HG02852 (cell line): ENCODE data around the gene NCAM1.

Source experiments
- ATAC-seq: cut with Tn5 transposase; IDR thresholded peaks from one replicate; pipeline ENCODE4 v1.9.1; 2021; ENCODE audit warnings: mild to moderate bottlenecking, moderate library complexity; ENCODE audit not compliant: unreplicated experiment

NCAM1 gene

DNA sequence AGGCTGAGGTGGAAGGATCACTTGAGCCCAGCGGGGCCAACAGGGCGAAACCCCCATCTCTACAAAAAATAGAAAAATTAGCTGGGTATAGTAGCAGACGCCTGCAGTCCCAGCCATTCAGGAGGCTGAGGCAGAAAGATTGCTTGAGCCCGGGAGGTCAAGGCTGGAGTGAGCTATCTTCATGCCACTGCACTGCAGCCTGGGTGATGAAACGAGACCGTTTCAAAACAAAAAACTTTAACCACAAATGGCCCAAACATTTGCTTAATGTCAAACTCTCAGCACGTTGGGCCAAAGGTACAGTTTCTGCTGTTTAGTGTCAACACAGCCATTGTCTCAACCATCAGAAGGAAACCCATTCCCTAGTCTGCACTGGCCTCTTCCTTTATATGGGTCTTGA, 284.0 kb downstream of the NCAM1 start:
- ATAC-seq, result no peak

DNA sequence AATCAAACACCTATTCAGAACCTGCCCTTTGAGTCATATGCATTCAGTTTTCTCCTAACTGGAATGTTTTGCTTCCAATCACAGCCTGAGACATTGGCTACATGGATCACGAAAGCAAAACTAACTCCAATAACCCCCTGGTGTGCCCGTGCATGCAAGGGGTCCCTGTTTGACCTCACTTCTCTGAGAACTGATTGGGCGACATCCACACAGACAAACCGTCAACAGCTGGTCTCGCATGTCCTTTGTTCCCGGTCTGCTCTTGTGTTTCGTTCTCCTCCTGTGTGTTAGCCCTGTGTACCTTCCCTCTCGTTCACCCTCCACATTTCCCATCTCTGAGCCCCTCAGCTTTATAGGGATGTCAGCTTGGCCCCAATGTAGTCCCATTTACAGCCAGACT, 286.0 kb downstream of the NCAM1 start:
- ATAC-seq, result no peak

- ATAC-seq, result no peak
Measured at GRCh38 chr11:113247966-113248365, 286.7 kb downstream of the NCAM1 start.

- no peak for ATAC-seq
Measured at GRCh38 chr11:113248702-113249490, 287.7 kb downstream of the NCAM1 start.

GRCh38 chr11:113249491-113249763, 288.2 kb downstream of the NCAM1 start:
- ATAC-seq, result no peak

- no peak for ATAC-seq
Measured at GRCh38 chr11:113249786-113250185, 288.6 kb downstream of the NCAM1 start.

GRCh38 chr11:113251281-113251680, 290.1 kb downstream of the NCAM1 start:
- no peak for ATAC-seq

GRCh38 chr11:113253406-113253805, 292.2 kb downstream of the NCAM1 start:
- ATAC-seq, result no peak

- no peak for ATAC-seq
Measured at GRCh38 chr11:113255096-113255495, 293.9 kb downstream of the NCAM1 start.

GRCh38 chr11:113255741-113256140, 294.5 kb downstream of the NCAM1 start:
- ATAC-seq, result no peak

- ATAC-seq, result no peak
Measured at GRCh38 chr11:113256431-113257202, 295.4 kb downstream of the NCAM1 start.

DNA sequence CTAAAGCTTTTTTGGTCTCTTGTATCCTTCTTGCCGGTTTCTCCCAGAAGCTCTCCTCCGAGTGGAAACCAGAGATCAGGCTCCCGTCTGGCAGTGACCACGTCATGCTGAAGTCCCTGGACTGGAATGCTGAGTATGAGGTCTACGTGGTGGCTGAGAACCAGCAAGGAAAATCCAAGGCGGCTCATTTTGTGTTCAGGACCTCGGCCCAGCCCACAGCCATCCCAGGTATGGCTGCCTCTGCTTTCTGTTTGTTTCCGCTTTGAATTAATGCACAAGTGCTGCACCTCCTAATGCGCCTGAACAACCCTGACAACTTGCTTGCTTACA, 298.8 kb downstream of the NCAM1 start:
- ATAC-seq, result no peak

- no peak for ATAC-seq
Measured at GRCh38 chr11:113260541-113260940, 299.3 kb downstream of the NCAM1 start.

DNA sequence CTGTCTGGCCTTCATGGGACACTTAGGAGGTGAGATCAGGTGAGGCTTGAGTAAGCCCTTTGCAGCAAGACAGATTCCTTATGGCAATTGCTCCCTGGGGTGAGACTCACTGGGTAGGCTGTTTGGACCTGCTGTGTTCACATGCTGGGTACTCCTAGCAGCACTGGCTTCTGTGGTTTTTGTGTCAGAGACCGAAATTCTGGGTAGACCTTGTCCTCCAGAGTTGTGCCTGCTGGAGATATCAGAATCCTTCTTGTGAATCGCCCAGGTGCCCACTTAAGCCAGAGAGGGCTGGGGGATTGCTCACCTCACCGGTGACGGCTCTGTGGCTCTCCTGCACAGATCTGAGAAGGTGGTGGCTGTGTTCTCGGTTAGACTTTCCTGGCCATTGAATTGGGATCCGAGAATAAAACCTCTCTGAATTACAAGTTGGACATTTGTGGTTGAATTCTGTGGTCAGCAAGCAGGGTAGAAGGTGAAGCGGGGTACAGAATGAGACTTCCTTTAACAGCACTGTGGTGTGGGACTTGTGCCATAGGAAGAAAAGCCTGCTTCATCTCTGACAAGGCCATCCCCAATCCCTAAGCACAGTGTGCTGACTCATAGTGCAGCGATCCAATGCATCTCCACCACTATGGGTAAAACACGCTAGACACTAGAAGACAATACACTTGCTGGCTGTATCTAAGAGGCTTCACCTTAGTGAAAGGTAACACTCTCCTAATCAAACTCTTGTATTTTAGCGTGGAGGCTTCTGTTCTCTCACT, 300.7 kb downstream of the NCAM1 start:
- ATAC-seq, result no peak

DNA sequence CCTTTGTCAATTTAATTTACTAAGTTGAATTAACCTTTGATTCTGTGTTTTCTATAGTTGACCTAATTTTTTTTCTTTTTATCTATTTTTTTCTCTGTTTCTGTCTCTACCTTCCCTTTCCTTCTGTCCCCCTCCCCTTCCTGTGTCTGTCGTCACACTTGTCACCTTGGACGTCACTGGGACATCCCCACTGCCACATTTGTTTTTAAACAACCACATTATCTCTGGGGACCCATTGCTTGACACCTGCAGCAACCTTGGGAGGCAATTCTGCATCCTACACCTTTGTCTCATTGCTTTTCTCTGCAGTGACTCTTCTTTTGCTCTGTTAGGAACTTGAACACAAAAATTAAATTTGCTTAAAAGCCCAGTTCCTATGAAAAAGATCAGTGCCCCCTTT, 301.4 kb downstream of the NCAM1 start:
- no peak for ATAC-seq

DNA sequence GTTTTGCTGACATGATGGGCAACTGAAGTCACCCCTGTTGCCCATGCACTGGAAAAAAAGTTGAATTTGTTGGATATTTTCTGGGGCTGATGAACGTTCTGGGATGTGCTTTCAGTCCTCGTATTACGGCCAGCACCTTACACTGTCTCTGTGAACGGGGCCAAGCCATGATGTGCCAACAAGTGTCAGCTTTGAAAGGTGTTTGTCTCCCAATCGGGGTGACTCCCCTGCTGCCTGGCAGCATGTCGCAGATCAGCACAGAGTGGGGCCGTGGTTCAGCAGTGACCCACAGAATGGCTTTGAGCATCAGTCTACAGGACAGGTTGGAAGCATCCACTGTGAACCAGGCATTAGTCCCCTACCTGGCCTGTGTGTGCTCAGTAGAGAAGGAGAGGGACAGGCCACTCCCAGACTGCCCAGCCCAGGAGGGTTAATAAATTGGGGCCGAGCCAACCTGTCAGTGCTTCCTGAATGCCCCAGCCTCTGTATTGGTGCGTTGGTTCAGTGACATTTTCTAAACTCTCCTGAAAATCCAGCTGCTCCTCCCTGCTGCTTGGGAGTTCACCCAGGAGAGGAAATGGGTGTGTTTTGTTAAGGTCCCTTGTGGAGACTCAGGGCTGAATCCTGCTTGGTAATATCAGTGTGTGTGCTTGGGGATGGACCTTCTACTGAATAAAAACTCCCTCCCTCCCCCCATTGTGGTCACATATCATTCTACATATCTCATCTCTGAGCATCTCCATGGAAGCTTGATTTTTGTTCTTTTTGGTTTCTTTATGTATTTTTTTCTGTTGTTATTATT, 302.4 kb downstream of the NCAM1 start:
- no peak for ATAC-seq

DNA sequence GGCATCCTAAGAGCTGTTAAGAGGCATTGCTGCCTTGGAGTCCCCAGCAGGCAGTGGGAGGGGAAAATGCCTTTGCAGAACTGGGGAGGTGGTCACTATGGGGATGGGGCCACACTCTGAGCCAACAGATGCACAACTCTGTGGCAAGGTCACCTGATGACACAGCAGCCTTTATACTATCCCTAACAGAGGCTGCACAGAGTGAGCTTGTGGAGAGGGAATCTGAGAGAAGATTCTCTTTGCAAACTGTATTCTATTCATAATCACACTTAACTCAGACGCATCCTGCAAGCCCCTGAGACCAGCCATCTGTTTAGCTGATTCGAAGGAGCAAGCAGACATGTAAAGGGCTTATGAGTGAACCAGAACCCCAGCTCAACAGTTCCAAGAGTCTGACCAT, 304.1 kb downstream of the NCAM1 start:
- no peak for ATAC-seq

GRCh38 chr11:113267493-113267892, 306.3 kb downstream of the NCAM1 start:
- no peak for ATAC-seq

- ATAC-seq, result no peak
Measured at GRCh38 chr11:113269096-113269495, 307.9 kb downstream of the NCAM1 start.

DNA sequence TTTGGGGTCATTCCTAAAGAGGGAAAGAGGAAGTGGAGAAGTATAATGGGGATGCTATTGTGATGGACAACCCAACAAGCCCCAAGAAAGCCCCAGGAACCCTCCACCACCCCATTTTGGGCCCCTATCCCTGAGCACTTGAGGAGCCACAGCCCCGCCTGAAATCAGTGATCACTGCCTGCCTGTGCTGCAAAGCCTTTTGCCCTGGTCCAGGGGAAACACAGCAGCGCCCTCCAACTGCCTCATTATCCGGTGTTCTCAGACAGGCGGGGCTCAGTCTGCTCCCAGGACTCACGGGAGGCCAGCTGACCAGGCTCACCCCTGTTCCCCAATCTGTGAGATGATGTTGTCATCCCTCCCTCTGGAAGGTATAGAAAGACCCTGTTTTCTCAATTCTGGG, 308.4 kb downstream of the NCAM1 start:
- no peak for ATAC-seq

DNA sequence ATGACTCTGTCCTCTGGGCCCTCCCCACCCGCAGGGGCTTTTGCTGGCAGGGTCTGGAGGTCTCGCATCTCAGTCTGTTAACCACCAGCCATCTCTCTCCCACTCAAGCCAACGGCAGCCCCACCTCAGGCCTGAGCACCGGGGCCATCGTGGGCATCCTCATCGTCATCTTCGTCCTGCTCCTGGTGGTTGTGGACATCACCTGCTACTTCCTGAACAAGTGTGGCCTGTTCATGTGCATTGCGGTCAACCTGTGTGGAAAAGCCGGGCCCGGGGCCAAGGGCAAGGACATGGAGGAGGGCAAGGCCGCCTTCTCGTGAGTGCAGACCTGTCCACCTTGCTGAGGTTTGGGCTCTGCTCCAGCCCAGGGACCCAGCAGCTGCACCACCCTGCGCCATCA, 308.9 kb downstream of the NCAM1 start:
- ATAC-seq, result no peak
